Activated CD4-positive, alpha-beta T cell treated with anti-CD3 and anti-CD28 coated beads, Interleukin-10, Interleukin-2, amounts not matched to agents 100 ng/mL and 50 ng/mL, durations not matched to agents 16 hours and 8 hours (primary cell): ENCODE measurements around the gene CFAP92.
"Not testable (repeated sequence)": the region's sequence is repeated elsewhere in the genome, so short reads cannot be mapped to it uniquely, and the experiment has no call there.

Source experiments
- DNase-seq: peaks from one replicate; pipeline ENCODE4 v3.0.0-alpha.2; 2020

CFAP92 gene

DNA sequence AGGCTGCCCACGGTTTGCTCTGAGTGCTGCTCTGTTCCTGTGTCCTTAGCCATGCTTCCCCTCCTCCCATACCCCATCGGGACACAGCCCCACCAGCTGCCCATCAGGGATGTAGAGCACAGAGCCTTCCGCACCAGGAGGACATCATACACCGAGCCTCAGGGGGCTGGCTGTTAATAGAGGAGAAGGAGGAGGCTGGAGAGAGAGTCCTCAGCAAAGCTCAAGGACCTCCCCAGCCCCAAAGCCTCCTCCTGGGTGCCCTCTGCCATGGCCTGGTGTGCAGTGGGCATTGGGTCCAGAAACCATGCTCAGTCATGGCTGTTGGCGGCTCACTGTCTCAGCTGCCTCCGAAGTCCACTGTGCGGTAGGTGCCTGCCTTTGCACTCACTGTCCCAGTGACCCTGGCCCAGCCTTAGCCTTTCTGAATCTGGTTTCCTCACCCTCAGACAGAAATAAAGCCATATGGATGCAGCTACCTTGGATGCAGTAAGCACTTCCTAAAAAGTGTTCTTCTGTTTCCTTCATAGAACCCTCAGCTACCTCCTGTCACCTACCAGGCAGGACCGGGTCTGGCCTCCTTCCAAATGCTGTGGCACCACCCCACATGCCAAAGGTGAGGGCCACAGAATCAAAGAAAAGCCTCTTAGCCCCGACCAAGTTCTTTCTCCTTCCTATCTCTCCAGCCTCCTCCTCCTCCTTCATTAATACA, 60.5 kb downstream of the CFAP92 start:
- DNase-seq, result no peak

DNA sequence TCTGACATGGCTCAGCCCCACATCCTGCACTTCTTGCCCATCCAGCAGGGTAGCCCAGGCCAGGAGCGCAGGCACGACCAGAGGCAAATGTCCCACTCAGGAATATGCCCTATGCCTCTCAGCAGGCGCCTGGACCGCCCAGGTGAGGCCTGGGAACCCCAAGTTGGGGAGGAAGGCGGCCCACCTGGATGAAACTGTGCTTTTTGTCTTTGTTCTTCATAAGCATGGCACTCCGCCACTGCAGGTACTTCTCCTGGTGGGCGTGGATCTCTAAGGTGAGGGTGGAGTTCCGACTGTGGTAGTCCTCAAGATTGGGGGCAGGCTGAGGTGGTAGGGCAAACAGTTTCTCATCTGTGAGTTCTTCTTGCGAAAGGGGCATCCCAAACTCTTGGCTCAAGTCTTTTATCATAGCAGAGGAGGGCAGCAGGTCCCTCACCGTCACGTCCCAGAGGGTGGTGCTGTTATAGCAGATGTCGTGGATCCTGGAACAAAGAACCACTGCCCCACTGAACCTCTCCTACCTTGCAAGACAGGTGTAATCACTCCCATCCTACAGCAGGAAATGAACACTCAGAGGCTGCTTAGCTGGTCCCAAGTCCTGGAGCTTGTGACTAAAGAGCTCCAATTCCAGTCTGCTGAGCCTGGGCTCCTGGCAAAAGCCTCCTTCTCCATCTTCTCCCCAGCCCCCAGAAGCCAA, 61.2 kb downstream of the CFAP92 start:
- DNase-seq, result no peak

DNA sequence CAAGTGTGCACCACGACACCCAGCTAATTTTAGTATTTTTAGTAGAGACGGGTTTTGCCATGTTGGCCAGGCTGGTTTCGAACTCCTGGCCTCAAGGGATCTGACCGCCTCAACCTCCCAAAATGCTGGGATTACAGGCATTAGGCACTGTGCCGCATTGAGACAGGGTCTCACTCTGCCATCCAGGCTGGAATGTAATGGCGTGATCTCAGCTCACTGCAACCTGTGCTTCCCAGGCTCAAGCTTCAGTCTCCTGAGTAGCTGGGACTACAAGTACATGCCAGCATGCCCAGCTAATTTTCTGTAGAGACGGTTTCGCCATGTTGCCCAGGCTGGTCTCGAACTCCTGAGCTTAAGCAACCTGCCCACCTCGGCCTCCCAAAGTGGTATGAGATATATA, 62.8 kb downstream of the CFAP92 start:
- DNase-seq, result no peak

DNA sequence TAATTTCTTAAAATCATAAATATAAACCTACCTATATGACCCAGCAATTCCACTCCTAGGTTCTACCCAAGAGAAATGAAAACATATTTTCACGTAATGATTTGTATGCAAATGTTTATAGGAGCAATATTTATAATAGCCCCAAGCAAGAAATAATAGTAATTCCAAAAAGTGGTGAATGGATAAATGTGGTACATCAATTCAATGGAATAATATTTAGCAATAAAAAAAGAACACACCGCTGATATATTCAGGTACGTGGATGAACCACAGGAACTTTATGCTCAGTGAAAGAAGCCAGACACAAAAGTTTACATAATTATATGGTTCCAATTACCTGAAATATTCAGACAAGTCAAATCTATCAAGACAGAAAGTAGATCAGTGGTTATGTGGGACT, 64.5 kb downstream of the CFAP92 start:
- DNase-seq, result no peak

DNA sequence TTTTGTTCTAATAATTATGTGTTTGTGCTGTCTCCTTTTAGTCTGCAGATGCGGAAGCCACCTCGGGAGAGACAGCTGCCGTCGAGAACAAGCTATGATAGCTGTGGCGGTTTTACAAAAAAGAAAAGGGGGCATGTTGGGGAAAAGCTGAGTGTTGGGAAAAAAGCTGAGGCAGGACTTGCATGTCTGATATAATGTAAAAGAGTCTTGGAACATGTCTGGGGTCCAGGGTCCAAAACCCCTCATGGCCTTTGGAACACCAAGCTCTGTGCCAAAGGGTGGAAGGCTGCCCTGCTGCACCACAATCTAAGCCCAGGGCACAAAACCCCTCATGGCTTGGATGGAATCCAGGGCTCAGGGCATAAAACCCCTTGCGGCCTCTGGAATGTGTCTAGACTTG, 69.9 kb downstream of the CFAP92 start:
- not testable (repeated sequence) for DNase-seq

DNA sequence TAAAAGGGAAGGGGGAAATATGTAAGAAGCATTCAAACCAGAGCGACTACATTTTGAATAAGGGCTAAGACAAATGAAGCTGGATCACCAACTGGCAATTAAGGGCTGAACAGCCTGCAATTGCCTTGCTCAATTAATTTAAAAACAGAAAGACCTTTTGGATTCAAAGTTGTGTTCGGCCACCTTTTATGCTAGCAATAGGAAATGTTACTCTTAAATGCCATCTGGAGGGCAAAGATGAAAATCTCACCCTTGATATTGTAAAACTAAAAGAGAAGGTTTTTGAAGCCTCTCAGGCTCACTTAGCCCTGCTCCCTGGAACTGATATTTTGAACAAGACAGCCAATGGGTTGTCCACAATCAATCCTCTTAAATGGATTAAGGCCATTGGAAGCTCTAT, 70.3 kb downstream of the CFAP92 start:
- no peak for DNase-seq

DNA sequence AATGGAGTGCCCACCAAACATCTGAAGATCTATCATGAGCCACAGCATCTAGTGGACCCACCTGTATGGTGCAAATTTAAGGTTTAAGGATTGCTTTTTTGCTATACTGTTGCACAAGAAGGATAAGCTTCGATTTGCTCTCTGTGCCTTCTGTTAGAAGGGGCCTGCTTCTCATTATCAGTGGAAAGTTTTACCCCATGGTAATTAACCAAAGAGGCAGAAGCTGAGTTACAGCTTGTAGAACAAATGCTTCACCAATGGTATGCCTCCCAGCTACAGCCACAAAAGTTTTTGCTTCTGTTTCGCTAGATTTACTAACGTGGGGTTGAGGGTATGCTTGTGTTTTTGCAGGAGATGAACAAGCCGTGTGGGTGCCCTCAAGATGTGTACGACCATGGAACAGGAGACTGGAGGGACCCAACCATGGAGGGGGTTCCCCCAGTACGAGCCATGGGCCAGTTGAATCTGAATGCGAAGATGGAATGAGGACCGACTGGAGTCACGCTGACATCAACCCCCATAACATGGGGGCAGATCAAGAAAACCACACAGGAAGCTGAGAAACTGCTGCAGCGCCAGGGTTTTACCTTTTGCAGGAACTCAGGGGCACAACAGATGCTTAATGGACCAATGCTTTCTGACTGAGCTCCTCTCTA, 70.9 kb downstream of the CFAP92 start:
- peak; percentile 54 for DNase-seq

DNA sequence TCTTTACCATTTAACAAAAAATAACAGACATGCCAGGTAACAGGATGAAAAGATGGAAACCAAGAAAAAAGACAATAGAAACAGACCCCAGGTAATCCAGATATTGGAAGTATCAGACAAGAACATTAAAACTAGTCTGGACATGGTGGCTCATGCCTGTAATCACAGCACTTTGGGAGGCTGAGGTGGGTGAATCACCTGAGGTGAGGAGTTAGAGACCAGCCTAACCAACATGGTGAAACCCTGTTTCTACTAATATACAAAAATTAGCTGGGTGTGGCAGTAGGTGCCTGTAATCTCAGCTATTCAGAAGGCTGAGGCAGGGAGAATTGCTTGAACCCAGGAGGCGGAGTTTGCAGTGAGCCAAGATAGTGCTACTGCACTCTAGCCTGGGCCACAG, 73.9 kb downstream of the CFAP92 start:
- no peak for DNase-seq

DNA sequence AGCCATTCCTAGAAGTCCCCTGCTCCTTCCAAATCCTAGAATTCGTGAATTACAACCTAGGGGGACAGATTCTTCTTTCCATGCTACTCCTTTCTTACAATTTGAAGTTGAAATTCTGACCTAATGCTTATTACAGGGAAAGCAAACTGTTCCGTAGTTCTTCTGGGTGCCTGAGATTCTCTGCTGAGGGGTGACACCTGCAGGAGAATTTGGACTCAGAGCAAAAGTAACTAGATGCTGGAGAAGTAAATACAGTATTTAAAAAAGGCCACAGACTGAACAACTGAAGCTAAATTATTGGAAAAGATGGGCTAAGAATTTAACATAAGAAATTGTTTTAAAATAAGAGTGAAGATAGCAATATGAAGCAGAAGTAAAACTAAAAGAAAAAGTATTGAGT, 76.6 kb downstream of the CFAP92 start:
- no peak for DNase-seq

DNA sequence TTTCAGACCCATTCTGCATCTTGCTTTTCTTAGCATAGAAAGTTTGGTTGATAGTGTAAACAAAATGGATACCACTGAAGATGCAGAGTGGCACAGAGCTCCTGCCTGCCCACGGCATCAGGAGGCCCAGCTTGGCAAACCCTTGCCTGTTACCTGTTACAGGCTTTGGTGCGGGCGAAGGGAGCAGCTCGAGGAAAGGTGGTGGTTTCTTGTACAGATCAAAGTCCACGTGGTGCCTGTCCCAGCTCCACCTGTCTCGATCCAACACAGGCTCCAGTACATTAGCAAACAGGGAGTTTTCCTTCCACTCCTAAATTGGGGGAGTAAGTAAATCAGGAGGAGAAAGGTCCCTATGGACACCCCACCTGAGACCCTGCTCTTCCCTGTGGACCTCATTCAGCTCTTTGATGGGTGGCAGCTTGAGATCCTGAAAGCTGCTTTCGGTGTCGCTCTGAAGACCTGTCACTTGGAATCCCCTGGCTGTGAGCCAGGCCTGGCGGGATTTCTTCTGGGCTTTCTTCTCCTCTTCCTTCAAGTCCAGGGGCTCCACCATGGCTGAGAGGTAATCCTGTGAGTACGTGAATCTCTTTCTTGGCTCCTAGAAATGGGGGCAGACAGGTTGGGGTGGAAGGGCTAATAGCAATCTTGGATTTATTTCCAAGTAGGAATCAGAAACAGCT, 78.8 kb downstream of the CFAP92 start:
- DNase-seq, result no peak

DNA sequence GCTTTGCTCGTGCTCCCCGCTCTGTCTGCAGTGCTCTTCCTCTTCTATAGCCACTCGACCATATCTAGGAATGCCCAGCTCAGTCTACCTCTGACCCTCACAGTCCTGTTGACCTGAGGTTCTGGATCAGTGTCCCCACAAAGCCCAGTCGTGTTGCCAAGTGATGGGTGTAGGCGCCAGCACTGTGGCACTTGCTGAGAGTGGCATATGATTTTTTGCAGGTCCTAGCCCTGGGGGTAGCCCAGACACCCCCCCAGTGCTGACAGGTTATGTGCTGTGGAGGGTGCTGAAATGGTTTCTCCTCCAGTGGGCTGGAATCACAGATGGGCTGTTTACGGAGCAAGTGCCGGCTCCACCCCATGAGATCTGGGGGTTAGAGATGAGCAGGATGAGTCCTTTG, 82.0 kb downstream of the CFAP92 start:
- no peak for DNase-seq

DNA sequence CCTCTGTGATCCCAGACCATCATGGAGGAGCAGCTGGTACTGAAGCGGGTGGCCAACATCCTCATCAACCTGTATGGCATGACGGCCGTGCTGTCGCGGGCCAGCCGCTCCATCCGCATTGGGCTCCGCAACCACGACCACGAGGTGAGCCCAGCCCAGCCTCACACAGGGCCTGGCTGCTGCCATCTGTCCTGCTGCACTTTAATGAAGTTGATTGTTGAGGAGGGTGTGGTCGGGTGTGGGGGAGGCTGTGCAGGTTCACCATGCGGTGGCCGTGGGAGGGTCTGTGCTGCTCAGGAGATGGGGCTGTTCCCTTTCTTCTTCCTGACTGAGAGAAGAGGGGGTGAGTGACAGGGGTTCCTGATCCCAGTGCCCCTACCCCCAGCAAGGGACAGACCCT, 83.9 kb downstream of the CFAP92 start:
- DNase-seq, result no peak

DNA sequence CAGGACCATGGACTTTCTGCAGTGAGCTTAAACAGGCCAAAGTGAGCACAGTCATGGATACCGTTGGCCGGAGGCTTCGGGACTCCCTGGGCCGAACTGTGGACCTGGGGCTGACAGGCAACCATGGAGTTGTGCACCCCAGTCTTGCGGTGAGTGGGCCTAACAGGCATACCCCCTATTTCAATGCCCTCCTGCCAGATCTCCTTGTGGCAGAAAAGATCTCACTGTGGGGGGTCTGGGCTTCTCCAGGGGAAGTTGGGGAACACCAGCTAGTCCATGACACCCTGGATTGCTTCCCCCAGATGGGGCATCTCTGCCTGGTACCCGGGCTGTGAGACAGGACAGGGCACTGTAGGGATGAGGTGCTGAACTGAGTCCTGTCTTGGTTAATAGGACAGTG, 84.9 kb downstream of the CFAP92 start:
- DNase-seq, result no peak

DNA sequence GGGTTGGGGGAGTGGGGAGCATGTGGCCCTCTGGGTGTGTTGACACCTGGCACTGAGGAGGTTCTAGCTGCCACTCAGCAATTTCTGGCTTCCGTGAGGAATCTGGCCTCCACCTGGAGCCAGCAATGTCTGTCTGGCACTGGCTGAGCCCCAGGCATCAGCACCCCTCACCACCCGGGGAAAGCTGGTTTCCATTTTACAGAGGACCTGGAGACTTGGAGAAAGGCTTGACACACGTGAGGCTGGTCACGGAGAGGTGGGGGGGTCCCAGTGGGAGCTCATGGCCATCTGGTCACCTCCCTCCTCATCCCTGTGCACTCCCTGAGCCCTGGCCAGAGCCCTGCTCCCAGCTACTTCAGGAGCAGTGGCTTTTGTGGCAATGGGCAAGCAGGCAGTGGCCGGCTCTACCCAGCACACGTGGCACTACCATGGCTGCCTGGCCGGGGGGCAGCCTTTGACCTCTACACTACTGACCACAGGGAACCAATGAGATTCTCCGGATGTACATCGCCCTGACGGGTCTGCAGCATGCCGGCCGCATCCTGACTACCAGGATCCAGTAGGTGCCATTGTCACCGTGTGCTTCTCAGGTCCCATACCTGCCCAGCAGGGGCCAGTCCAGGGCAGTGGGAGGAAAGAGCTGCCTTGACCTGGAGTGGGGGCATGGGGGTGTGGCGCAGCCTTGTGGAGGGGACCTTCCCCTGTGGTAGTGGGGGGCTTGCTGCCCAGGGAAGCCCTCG, 86.0 kb downstream of the CFAP92 start:
- no peak for DNase-seq

DNA sequence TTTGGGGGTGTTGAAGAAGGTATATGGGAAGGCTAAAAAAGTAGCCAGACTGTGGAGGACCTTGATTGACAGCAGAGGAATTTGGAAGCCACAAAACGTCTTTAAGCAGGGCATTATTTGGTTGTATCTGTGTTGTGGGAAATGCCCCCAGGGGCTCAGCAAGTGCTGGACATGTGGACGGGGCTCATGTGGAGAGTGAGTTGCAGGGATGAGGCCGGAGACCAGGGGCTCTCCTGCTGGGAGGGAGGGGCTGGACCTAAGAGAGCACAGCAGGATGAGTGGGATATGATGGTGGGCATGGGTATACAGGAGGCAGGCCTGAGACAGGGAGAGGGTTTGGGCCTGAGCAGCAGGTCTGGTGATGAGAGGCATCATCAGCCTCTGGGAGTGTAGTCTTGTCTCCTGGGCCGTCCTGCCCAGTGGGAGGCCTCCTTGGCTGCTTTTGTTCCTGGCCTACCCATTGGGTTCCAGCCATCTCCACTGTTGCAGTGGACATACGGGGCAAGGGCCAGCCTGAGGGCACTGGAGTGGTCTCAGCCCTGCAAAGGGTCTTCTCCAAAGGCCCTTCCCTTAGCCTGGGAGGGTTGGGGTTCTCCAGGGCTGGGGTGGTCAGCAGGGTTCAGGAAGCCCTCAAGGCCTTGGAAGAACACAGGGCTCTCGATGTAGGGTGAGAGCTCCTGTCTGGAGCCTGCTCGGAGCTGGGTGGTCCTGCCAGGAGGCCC, 86.9 kb downstream of the CFAP92 start:
- no peak for DNase-seq

DNA sequence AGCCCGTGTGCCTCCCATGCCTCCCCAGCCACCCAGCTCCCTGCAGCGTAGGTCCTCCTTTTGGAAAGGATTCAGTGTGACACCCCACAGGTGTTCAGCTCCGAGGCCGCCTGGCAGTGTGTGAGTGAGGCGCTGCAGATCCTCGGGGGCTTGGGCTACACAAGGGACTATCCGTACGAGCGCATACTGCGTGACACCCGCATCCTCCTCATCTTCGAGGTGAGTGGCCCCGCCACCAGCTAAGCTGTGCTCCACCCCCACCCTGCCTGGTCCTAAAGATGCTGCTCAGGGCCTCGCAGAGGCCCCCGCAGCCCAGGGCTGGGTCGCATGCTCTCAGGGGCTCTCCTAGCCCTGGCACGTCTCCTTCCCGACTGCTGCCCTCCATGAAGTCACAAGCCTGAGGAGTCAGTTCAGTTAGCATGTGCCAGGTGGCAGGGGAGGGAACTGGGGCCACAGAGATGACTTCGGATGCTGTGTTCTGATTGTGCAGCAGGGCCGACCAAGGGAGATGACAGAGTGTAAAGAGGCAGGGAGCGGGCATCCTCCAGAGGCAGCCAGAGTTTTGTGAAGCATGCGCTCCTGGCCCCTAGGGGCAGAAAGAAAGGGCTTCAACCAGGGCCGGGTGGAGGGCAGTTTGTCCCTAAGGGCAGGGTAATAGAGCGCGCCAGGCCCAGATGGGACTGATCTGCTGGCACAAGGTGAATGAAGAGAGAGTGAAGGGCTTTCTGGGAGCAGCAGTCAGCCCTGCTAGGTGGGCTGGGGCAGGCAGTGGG, 87.7 kb downstream of the CFAP92 start:
- no peak for DNase-seq

DNA sequence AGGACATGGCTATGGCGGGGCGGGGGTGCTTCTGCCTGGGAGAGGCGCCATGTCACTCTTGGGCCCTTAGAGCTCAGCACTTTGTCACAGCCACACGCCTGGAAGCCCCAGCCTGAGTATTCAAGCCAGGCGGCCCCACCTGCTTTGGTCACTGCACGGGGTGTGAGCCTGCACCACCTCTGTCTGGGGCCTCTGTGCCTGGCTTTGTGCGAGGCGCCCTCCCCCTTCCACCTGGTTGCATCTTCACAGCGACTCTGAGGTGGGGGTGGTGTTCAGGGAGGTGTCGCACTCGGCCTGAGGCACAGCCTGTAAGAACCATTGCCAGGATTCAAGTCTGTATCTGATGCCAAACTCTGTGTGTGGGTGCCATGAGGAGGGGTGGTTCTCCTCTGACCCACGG, 90.4 kb downstream of the CFAP92 start:
- DNase-seq, result no peak

DNA sequence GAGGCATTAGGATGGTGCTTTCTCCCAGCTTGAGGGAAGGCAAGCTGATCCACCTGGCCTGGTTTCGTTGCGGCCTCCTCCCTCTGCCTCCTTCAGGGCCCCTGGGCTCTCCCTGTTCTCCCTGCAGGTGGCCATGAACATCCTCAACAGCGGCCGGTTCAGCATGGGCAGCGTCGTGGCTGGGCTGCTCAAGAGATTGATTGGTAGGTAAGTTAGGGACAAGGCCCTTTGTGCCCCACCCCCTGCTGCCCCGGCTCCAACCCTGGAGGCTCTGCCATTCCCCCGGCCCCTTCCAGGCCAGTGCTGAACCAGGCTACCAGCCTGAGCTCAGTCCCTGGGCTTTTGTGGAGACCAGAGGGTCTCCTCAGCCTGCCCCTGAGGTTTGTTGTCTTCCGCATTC, 91.5 kb downstream of the CFAP92 start:
- no peak for DNase-seq

DNA sequence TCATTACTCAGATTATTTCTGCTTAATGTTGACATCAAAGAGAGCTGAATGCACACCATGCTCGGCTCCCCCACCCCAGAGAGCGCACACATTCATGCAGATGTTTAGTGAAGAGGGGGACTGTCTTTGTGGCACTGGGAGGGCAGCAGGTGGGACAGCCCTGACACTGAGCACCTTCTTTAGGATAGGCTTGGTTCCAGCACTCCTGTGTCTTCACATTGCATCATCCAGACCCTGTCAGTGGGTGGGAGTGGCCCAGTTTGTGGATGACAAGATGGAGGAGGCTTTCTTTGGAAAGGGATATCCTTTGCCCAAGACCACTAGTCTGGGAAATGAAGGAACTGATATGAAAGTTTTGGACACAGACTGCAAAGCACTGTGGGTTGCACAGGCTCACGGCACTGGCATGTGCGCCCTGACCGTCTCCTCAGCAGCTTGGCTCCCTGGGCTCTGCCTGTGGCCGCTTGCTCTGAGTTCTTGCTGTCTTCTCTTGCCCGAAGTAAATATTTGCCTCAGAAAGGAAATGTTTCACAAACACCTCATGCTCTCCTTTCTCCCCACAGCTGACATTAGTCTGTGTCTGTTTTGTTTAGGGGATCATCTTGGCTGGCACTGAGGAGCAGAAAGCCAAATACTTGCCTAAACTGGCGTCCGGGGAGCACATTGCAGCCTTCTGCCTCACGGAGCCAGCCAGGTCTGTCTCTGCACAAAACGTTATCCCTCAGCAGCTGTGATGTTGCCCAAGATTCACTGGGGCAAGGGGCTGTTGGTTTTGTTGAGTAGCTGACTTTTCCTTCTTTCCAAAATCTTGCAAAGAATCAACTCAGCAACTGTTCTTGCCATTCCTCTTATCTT, 97.8 kb downstream of the CFAP92 start:
- DNase-seq, result no peak

DNA sequence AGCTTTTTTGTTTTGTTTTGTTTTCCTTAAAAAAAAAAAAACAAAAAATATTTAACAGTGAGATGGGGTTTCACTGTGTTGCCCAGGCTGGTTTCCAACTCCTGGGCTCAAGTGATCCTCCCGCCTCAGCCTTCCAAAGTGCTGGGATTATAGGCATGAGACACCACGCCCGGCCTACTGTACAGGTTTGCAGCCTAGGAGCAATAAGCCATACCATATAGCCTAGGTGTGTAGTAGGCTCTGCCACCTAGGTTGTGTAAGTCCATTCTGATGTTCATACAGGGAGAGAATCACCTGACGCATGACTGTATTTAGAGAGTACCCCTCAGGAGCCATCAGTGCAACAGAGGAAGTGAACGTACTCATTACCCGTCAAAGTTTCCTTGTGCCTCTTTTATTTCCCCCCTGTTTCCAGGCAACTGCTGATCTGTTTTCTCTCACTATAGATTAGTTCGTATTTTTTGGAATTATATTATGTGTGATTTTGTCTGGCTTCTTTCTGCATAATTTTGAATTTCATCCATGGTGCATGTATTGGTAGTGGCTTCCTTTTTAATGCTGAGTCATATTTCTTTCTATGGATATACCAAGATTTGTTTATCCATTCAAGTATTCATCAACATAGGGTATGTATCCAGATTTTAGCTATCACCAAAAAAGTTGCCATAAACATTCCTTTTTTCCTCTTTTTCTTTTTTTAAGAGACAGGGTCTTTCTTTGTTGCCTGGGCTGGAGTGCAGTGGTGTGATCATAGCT, 104.6 kb downstream of the CFAP92 start:
- no peak for DNase-seq
